GM12801 (cell line): ENCODE results near the gene MEIS2.

Experiments
- CTCF ChIP-seq: IDR thresholded peaks from one replicate; pipeline ENCODE4 v1.5.1; 2011; ENCODE audit warnings: control low read depth; ENCODE audit not compliant: insufficient read length; ENCODE audit errors: extremely low read depth

MEIS2 gene

GRCh38 chr15:36951731-36952247 is 148.6 kb downstream of the MEIS2 start:
- TF ChIP-seq CTCF = no peak

- TF ChIP-seq CTCF = no peak
These were observed 150.0 kb downstream of the MEIS2 start for GRCh38 chr15:36950371-36950770.

- TF ChIP-seq CTCF = no peak
These were observed 151.4 kb downstream of the MEIS2 start for GRCh38 chr15:36948982-36949381.

GRCh38 chr15:36947035-36947719 is 153.2 kb downstream of the MEIS2 start:
- TF ChIP-seq CTCF = no peak

- no peak for TF ChIP-seq CTCF
These were observed 155.9 kb downstream of the MEIS2 start for GRCh38 chr15:36944442-36944841.

- TF ChIP-seq CTCF = no peak
These were observed 156.6 kb downstream of the MEIS2 start for GRCh38 chr15:36943508-36944361.

- no peak for TF ChIP-seq CTCF
These were observed 158.0 kb downstream of the MEIS2 start for GRCh38 chr15:36942248-36942827.
